HepG2 (cell line): ENCODE measurements around the gene VSX1. TPM values are rescaled to one million over a fixed set of nuclear protein-coding genes. Genes with fewer than 3 reads are reported as not detected.

ENCODE experiments used
- BHLHE40 ChIP-seq: IDR thresholded peaks from 2 replicates; pipeline ENCODE4 v1.6.1; 2011; ENCODE audit warnings: low read length, improper control_type of control experiment
- CBX1 ChIP-seq: IDR thresholded peaks from one replicate; pipeline ENCODE4 v1.6.1; 2016; ENCODE audit warnings: antibody characterized with exemption, low read depth
- HMG20B ChIP-seq: conservative IDR thresholded peaks from 2 replicates; pipeline ENCODE4 v1.6.1; 2016; ENCODE audit warnings: missing genetic modification reagents, missing compliant biosample characterization
- HOXA3 ChIP-seq: sonication (generic); formaldehyde crosslinking; IDR thresholded peaks from 2 replicates; pipeline ENCODE4 v1.5.0; 2020; ENCODE audit warnings: missing genetic modification reagents
- MAZ ChIP-seq, 2 experiments: sonication (generic) in 1 of 2; formaldehyde crosslinking in 1 of 2; IDR thresholded peaks; 2 replicates each; pipeline versions ENCODE4 v1.5.0 to v1.6.1; 2012 to 2020; ENCODE audit warnings: low read depth in 2 of 2, mild to moderate bottlenecking in 2 of 2, borderline replicate concordance in 1 of 2, improper control_type of control experiment in 1 of 2, low read length in 1 of 2, missing genetic modification reagents in 1 of 2, moderate library complexity in 1 of 2
- NR2F1 ChIP-seq, 2 experiments: fragments of 450-650 bp in 1 of 2; formaldehyde crosslinking in 1 of 2; IDR thresholded peaks; 2 replicates each; pipeline versions ENCODE4 v1.5.0 to v1.6.1; 2016 to 2020; ENCODE audit warnings: mild to moderate bottlenecking in 1 of 2, missing compliant biosample characterization in 1 of 2, missing genetic modification reagents in 1 of 2, moderate library complexity in 1 of 2
- TBL1XR1 ChIP-seq: fragments of 150-350 bp; IDR thresholded peaks from 2 replicates; pipeline ENCODE4 v1.6.1; 2014; ENCODE audit warnings: borderline replicate concordance, low read length; ENCODE audit not compliant: partially characterized antibody
- TEAD2 ChIP-seq: sonication (generic); formaldehyde crosslinking; IDR thresholded peaks from 2 replicates; pipeline ENCODE4 v1.9.0; 2021; ENCODE audit warnings: missing genetic modification reagents
- TFDP2 ChIP-seq: sonication (generic); formaldehyde crosslinking; IDR thresholded peaks from 2 replicates; pipeline ENCODE4 v1.4.0; 2020; ENCODE audit warnings: missing genetic modification reagents
- UBTF ChIP-seq: sonication (generic); formaldehyde crosslinking; IDR thresholded peaks from 2 replicates; pipeline ENCODE4 v1.4.0; 2020; ENCODE audit warnings: mild to moderate bottlenecking, missing genetic modification reagents
- ZFY ChIP-seq: sonication (generic); formaldehyde crosslinking; IDR thresholded peaks from 2 replicates; pipeline ENCODE4 v1.4.0; 2020; ENCODE audit warnings: missing genetic modification reagents
- ZMYM3 ChIP-seq: sonication (generic); formaldehyde crosslinking; IDR thresholded peaks from 2 replicates; pipeline ENCODE4 v1.5.1; 2020; ENCODE audit warnings: mild to moderate bottlenecking, missing genetic modification reagents
- ZNF225 ChIP-seq: sonication (generic); formaldehyde crosslinking; IDR thresholded peaks from 2 replicates; pipeline ENCODE4 v1.4.0; 2020; ENCODE audit warnings: mild to moderate bottlenecking, missing genetic modification reagents
- ZNF274 ChIP-seq: sonication (generic); formaldehyde crosslinking; IDR thresholded peaks from 2 replicates; pipeline ENCODE4 v1.5.1; 2020; ENCODE audit warnings: mild to moderate bottlenecking, missing genetic modification reagents
- ZNF646 ChIP-seq: sonication (generic); formaldehyde crosslinking; IDR thresholded peaks from 2 replicates; pipeline ENCODE4 v1.9.0; 2021; ENCODE audit warnings: mild to moderate bottlenecking, missing genetic modification reagents
- ZNF772 ChIP-seq: sonication (generic); formaldehyde crosslinking; IDR thresholded peaks from 2 replicates; pipeline ENCODE4 v1.5.0; 2020; ENCODE audit warnings: mild to moderate bottlenecking, missing genetic modification reagents
- ZNF781 ChIP-seq: sonication (generic); formaldehyde crosslinking; IDR thresholded peaks from 2 replicates; pipeline ENCODE4 v1.5.1; 2020; ENCODE audit warnings: borderline replicate concordance, mild to moderate bottlenecking, missing genetic modification reagents; ENCODE audit errors: not compliant biosample characterization
- polyA plus RNA-seq, 8 experiments: library from polyadenylated mRNA; depleted of rRNA in 3 of 8; stranded (reverse) in 7 of 8; unstranded in 1 of 8; fragments of >200 nt; fragmentation: Illumina TruSeq in 4 of 8; extraction: Trizol in 4 of 8; gene quantifications; 2 replicates each; pipeline versions ENCODE4 v1.2.1 to v1.2.3, GENCODE V29; 2011 to 2016; ENCODE audit warnings: low read depth in 4 of 8, missing spikeins in 1 of 8, mixed read lengths in 1 of 8; ENCODE audit not compliant: insufficient read depth in 1 of 8
- total RNA-seq, 5 experiments: library from RNA; depleted of rRNA; stranded (reverse); fragments of >200 nt; fragmentation: Illumina TruSeq; extraction: Trizol; gene quantifications; 2 replicates each; pipeline ENCODE4 v1.2.3, GENCODE V29; 2016; ENCODE audit warnings: low read depth in 1 of 5

Gene VSX1
- total and polyA plus RNA-seq, 2 of the 13 experiments (the other 11 are each of a cell fraction or from before 2014, with no cell fraction given) = 0.04 TPM; not detected in 1

GRCh38 chr20:25058051-25058846, 23.7 kb downstream of the VSX1 start, which contains the start of gene ACSS1 (continued):
- TF ChIP-seq UBTF (CRISPR knock-in tag) (no peak; the same call in 1 of the 2 replicates), CBX1 (no peak), ZNF781 (no peak), ZFY (CRISPR knock-in tag) (peak; percentile 67; the same call in 1 of the 2 replicates), TBL1XR1 (no peak), ZNF772 (CRISPR knock-in tag) (no peak), NR2F1 (CRISPR knock-in tag; IDR thresholded peaks at IDR 0.05) (no peak), ZNF274 (peak; percentile 52; the same call in 1 of the 2 replicates), HMG20B (CRISPR knock-in tag) (no peak), ZMYM3 (CRISPR knock-in tag) (no peak; the same call in 1 of the 2 replicates), ZNF225 (CRISPR knock-in tag) (peak; percentile 34; the same call in 1 of the 2 replicates), ZNF646 (CRISPR knock-in tag) (0 out of 2 replicates have a peak, but pooled peaks have one; percentile 12), HOXA3 (peak; percentile 38; the same call in 1 of the 2 replicates), TFDP2 (peak; percentile 67), TEAD2 (peak; percentile 81; the same call in 1 of the 2 replicates), MAZ (IDR thresholded peaks at IDR 0.05; ENCODE audit: borderline replicate concordance, low read depth, low read length) (no peak), MAZ (CRISPR knock-in tag; IDR thresholded peaks at IDR 0.05; ENCODE audit: low read depth) (no peak), BHLHE40 (peak; percentile 74)
